Dermis blood vessel endothelial cell (primary cell): ENCODE measurements around the gene POR. TPM values are rescaled to one million over a fixed set of nuclear protein-coding genes. Genes with fewer than 3 reads are reported as not detected.

Experiments
- DNase-seq: peaks from one replicate; pipeline ENCODE4 v3.0.0; 2010
- total RNA-seq: library from RNA; depleted of rRNA; stranded (reverse); fragments of >200 nt; gene quantifications from 2 replicates; pipeline ENCODE4 v1.2.3, GENCODE V29; 2014

The POR gene
- total RNA-seq, 1 donor from 2014 or later = 102 TPM

DNA sequence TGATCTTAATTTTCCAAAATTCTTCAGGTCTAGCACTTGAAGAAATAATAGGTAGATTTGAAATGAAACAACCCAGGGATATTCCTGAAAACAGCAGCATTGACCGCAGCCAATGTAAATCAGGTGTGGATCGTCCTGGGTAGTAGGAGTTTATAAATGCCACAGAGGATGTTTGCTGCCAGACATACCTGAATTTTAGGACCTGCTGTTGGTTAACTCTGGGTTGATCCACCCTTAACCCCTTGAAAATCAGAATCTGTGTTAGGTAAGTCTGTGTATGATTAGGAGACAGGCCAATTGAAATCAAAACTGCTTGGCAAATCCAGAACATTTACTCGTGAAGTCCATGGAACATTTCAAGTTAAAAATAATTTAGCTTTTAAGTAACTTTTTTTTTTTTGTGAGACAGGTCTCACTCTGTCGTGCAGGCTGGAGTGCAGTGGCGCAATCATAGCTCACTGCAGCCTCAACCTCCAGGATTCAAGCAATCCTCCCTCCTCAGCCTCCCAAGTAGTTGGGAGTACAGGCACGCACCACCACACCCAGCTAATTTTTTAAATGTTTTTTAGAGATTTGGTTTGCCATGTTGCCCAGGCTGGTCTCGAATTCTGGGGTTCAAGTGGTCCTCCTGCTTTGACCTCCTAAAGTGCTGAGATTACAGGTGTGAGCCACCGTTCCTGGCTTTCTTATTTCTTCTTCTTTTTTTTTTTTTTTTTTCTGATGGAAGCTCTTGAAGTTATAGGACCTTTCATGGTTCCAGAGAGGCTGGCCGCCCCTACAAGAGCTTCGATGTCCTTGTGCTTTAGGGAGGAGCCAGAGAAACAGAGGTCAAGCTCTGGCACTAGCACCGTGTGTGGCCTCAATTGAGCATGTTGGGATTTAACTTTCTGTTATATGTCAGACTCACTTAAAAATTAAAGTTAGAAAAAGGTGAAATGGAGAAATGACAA, 2.0 kb downstream of the POR start:
- DNase-seq = no peak

DNA sequence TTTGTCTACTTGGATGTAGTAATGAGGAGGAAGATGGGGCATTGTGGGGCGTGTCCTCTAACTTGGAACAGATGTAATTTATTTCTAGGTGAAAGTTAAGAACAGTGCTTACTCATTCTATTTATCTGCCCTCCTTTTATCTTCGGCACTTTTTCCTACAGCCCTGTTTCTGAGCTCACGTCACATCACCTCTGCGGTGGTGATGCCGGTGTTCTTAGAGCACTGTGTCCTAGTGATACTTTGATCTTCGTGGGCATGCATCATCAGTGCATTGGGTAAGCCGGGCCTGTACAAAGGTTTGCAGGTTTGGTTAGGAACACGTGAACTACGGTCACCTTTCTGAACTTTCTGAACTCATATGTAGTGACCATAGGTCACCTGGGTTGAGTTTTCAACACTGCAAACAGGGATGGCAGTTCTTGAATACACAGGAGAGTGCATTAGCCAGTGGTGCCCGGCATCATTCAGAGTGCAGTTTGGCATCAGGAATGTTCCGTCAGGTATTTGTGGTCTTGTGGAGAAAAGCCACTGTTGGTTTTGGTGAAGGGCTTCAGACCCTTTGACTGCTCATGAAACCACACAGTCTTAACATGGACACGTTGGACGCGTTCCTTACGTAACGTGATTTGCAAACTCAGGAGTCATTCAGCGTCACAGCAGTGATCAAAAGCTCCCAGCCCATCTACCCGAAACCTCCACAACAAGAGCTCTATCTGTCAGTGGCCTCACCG, 5.6 kb downstream of the POR start:
- no peak for DNase-seq

DNA sequence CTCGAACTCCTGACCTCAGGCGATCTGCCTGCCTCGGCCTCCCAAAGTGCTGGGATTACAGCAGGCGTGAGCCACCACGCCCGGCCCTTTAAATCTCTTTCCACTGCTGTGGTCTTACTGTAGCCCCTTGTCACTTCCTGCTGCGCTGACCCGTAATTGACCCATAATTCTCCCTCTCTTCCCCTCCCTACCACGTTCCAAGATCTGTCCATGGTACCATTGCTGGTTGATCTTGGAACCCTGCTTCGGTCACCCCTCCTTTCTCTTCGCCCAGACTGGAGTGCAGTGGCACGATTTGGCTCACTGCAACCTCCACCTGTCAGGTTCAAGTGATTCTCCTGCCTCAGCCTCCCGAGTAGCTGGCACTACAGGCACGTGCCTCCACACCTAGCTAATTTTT, 6.5 kb downstream of the POR start:
- DNase-seq = peak; percentile 17

DNA sequence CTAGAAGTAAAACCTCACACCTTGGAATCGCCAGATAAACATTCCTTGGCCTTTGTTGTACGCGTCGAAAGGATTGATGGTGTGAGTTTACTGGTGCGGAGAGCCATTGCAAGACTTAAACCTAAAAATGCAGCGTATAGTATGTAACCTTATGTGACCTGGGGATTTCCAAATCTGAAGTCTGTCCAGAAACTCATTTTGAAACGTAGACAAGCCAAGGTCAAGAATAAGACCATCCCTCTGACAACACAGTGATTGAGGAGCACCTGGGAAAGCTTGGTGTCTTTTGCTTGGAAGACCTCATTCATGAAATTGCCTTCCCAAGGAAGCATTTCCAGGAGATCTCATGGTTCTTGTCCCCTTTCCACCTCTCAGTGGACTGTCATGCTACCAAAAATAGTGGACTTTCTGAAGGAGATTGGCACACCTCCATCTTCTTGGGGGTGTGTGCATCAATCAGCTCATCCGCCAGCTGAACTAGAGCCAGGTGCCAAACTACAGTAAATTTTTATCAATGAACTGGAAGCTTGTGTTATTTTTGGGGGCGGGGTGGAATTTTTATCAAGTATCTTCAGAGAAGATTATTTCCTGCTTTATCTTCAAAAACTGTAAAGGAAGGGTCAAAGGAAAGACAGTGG, 8.1 kb downstream of the POR start:
- no peak for DNase-seq

DNA sequence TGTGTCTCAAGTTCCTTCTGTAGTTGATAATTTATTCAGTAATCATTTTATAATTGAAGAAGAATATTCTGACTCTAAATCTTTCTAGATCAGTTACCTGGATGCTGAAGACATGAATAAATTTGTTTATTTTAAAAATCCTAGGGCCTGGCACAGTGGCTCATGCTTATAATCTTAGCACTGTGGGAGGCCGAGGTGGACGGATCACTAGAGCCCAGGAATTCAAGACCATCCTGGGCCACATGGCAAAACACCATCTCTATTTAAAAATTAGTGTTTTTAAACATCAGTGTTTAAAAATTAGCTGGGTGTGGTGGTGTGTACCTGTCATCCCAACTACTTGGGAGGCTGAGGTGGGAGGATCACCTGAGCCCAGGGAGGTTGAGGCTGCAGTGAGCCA, 9.3 kb downstream of the POR start:
- no peak for DNase-seq

DNA sequence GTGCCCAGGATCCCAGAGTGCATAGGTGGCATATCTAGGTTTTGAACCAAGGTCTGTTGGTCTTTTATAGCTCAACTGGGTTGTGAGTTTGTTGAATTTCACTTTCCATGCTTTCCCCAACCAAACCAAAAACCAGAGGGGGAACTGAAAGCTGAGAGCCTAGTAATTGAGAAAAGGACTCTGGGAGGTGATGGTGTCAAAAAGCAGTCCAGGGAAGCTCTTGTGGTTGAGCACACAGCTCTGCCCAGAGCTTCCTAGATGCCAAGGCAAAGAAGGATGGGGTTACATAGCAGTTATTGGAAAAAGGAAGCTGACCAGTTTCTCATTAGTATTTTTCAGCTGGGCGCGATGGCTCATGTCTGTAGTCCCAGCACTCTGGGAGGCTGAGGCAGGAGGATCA, 9.9 kb downstream of the POR start:
- DNase-seq = no peak

DNA sequence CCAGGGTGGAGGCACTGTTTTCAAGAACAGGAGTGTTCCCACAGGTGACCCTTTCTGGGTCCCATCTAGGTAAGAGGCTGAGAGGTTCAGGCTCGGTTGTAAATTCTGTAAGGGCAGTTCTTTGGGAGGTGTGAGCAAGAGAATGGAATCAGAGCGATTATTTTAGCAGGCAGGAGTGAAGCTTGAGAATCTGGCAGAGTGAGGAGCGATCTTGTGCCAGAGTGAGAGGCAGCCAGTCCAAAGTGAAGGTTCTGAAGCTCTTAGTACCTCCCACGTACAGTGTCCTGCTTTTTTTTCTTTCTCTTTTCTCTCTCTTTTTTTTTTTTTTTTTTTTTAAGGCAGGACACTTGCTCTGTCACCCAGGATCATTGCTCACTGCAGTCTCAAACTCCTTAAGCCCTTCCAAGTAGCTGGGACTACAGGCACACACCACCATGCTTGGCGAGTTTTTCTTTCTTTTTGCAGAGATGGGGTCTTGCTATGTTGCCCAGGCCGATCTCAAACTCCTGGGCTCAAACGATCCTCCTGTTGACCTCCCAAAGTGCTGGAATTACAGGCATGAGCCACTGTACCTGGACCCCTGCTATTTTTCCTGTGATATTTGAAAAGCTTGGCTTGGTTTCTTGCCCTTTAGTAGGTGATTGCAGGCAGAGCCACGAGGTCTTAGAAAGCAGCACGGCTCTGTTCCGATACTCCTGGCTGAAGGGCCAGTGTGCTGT, 10.9 kb downstream of the POR start:
- no peak for DNase-seq

DNA sequence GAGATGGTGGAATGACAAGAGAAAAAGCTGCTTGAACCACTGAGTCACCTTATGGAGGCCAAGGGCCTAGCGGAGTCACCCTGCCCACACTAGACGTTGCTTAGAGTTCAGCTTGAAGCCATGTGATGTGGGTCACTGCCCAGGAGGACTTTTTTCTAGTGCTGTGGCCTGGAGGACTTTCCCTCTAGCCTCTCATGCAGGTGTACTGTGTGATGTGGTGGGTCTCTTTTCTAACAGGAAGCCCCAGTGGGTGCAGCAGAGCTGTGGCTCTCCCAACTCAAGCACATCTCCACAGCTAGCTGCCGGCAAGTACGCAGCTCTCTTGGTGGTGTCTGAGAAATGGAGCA, 13.6 kb downstream of the POR start:
- DNase-seq = no peak

DNA sequence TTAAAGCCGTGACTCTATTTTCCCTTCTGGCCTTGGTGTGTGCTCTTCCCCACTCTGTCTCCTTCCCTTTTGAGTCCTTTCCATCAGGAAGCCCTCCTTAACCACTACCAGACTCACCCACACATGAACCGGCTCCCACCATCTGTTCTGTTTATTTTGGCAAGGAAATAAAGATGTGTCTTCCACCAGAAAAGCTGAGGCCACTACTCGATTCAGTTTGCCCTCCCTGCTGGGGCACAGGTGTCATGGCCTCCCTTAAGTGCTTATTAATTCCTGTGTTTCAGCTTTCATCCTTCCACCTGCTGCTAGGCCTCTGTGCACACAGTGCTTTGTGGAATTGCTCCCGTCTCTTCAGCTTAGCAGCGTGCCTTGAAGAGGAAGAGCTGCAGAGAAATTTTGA, 16.7 kb downstream of the POR start:
- DNase-seq = no peak

DNA sequence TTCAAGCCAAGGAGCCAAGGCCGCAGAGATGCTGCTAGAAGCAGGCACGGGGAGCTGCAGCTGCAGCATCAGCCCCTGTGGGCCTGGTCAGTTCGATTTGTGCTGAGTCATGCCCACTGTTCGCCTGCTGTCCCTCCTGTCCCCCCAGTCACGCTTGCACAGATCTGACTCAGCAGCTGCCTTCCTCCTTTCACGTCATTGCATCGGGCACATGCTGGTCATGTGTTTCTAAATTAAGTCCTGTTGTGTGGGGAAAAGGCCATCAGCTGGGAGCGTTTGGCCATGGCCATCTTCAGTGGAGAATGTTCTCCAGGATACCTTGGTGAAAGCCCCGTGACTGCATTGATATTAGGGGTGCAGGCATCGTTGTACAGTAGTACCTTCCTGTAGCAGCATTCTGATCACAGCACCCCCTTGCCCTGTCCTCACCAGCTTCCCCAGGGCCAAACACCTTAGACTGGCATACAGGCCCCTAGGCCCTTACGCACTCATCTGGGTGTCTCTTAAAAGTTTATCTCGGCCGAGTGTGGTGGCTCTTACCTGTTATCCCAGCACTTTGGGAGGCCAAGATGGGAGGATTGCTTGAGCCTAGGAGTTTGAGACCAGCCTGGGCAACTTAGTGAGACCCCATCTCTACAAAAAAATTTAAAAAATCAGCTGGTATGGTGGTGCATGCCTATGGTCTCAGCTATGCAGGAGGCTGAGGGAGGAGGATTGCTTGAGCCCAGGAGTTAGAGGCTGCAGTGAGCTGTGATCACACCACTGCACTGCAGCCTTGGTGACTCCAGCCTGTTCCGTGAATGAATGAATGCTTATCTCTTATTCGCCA, 23.2 kb downstream of the POR start:
- DNase-seq = peak; percentile 72

DNA sequence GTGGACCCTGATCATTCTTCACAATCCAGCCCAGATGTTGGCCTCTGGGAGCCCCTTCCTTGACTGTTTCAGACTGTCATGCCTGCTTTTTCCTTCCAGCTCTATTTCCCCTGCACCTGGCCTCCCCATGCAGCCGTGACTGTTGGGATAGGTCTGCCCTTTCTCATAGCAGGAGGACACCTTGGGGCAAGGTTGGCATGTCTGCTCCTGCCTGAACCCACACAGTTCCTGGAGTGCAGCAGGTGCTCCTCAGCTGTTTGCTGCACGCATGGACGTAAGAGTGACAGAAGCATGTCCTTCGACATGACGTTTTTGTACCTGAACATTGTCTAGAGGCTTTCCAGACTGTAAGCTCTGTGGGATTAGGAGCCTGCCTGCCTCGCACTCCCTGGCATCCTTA, 24.0 kb downstream of the POR start:
- no peak for DNase-seq

DNA sequence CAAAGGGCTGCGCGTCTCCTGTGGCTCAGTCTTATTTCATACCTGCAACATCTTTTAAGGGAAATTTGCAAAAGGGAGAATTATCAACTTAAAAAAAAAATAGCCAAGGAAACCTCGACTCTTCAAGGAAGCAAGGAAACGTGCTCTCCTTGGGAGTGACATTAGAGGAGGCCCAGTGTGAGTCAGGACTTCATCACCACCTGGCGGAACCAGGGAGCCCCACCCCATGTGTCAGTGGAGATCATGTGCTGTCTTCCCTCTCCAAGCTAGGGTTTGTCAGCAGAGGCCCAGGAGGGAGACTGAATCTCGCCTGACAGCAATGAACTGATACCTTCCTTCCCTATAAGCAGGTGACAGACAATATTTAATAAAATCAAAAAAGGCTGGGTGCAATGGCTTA, 28.9 kb downstream of the POR start:
- DNase-seq = peak; percentile 11

DNA sequence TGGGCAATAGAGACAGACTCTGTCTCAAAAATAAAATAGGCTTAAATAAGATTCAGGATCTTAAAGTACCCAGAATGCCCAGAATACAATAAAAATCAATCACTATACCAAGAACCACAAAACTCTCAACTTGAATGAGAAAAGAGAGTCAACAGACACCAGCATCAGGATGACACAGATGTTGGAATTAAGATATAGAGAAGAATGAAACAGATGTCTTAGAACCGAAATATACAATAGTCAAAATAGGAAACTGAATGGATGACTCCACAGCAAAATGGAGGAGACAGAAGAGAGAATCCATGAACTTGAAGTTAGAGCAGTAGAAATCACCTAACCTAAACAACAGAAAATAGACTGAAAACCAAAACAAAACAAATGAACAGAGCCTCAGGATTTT, 29.6 kb downstream of the POR start:
- DNase-seq = no peak

DNA sequence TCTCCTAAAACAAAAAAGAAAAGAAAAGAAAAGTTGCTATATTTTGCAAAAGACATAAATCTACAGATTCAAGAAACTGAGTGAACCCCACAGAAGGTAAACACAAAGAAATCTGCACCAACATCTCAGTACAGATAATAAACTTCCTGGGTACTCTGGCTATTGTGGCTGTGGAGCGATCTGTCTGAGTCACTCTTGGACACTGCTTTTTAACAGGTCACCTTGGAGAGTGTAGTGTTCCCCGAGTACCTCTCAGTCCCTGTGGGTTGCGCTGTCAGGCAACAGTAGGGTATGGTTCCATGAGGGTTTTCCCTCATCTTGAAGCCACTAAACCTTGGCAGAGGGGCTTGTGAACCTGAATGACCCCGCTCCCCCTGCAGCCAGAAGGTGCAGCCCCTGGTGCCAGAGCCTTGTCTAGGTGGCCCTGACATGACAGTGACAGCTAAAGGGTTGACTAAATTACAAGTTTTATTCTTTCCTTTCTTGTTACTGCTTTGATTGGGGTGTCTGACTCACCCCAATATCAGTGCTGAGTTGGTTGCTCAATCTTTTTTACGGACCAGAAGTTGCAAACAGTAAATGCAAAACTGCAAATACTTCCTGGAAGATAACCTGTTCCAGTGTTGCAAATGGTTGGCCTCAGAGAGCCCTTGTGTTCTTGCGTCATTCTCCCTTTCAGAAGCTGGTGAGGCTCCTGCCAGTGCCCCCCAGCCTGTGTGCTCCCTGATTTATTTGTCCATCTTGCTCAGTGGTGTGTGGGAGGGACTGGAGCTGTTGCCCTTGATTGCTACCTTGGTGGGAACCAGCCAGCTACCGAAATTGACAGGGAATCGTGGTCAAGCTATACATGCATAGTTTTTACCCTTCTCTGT, 30.6 kb downstream of the POR start:
- DNase-seq = no peak

DNA sequence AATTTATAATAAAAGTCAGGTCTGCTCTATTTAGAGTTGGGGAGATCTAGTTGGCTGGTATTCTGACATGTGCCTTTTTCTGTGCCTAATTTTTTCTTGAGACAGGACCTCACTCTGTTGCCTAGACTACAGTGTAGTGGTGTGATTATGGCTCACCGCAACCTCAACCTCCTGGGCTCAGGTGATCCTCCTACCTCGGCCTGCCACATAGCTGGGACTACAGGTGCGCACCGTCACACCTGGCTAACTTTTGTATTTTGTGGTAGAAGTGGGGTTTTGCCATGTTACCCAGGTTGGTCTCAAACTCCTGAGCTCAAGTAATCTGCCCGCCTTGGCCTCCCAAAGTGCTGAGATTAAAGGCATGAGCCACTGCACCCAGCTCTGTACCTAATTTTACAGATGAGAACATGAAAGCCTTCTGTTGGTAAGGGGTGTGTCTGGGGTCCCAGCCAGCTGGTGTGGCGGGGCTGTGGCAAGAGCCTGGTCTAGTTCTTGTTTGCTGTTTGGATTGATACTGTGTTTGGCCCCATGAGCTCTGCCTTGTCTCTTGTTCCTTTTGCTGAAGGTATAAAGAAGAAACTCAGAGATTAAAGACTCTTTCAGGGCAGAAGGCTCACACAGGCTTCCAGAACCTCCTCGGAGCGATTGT, 31.4 kb downstream of the POR start:
- no peak for DNase-seq

DNA sequence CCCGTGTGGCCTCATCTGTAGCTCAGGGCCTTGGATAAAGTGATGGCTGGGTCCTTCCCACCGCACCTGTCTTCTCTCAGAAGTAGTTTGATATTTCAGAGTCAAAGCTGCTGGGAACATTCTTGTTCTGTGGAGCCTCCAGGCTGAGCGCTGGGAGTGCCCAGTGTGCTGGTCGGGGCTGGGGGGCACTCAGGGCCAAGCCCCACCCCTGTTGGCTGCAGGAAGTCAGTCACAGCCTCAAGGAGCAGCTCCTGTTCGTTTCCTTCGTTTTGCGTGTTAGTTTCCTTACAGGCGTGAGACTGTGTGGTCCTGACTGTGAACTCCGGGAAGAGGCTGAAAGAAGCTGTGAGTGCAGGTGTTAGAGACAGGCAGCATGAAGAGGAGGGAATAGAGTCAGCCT, 33.2 kb downstream of the POR start:
- peak; percentile 11 for DNase-seq

DNA sequence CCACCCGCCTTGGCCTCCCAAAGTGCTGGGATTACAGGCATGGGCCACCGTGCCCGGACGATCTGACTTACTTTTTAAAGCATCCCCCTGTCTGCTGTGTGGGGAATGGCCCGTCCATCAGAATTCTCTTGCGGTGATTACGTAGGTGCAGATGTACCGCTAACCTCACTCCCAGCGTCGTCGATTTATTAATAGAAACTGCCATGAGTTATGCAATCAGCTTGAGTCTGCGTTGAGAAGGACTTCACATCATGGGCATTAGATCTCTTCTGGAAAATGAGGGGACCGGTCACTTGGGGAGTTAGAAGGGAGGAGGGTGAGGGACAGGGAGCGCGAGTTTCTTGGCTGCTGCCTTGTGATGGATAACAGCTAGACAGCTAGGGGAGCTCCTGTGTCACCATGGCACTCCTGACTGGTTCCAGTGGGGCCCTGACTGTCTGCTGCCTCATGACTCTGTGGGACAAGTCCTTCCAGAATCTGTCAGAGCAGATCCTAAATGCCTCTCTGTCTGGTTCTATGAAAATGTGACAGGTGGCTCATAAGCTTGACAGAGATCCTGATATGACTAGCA, 35.2 kb downstream of the POR start:
- DNase-seq = no peak

DNA sequence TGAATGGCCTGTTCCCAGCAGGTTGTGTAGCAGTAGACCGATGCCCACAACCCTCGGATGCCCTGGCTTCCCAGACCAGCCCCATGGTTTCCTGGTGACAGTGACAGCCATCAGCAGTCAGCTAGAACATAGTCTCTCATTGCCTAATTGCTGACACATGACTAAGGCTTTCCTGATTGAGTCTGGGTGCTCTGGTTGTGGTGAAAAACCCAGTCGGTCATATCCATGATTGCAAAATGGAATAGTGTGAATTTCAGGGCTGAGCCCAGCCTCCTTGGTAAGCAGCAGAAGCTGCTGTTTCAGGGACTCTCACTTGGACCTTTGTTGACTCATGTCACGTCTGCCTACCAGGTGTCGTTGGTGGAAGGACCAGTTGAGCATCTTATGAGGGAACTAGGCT, 36.6 kb downstream of the POR start:
- DNase-seq = no peak

DNA sequence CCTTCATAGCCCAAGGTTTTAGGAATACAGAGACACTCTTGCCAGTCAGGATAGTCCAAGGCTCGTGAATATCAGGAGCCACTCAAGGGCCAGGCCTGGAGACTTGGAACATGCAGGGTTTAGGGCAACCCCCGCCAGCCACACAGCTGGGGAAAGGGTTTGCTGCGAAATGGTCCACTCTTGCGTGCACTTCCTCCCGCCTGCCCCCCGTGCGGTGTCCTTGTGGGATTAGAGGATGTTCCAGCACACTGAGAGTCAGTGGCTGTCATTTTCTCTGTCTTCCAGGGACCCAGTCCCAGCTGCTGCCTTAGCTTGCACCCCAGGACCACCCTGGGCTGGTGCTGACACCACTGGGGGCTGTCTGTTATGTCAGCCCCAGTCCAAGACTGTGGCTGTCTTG, 38.5 kb downstream of the POR start:
- DNase-seq = no peak

DNA sequence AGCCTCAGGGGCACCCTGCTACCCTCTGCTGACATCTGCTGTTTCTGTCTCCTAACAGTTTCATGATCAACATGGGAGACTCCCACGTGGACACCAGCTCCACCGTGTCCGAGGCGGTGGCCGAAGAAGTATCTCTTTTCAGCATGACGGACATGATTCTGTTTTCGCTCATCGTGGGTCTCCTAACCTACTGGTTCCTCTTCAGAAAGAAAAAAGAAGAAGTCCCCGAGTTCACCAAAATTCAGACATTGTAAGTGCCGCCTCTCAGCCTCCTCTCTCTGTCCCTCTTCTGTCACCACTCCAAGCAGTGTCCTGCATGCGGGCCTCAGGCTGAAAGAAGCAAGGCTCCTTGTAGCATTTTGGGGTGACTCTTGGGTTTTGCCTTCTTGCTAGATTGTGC, 39.0 kb downstream of the POR start:
- DNase-seq = no peak
